ENCODE data around the gene ZNF45.
"Not testable (repeated sequence)": the region's sequence is repeated elsewhere in the genome, so short reads cannot be mapped to it uniquely, and the experiment has no call there.

ZNF45 gene

GRCh38 chr19:43934985-43935708 is at the start of gene ZNF45:
Gene ZNF45, minus strand, starts transcription at chr19:43935282. Its CDS starts 13,097 bp downstream, at chr19:43922185.
- FAIRE-seq: no peak

GRCh38 chr19:43984687-43985000 is 49.6 kb upstream of the ZNF45 start:
- FAIRE-seq: no peak

- FAIRE-seq: peak; percentile 95
These were observed 49.0 kb upstream of the ZNF45 start, which contains the start of gene ZNF155 for GRCh38 chr19:43983912-43984686. Gene ZNF155, plus strand, starts transcription at chr19:43984188. Its CDS starts 4,356 bp downstream, at chr19:43988544.

- FAIRE-seq: no peak
These were observed 48.4 kb upstream of the ZNF45 start for GRCh38 chr19:43983544-43983911.

- FAIRE-seq: no peak
These were observed 41.6 kb upstream of the ZNF45 start for GRCh38 chr19:43976732-43977131.

GRCh38 chr19:43966079-43966694 is 31.1 kb upstream of the ZNF45 start:
- FAIRE-seq: no peak

- FAIRE-seq: no peak
These were observed 25.3 kb upstream of the ZNF45 start for GRCh38 chr19:43960411-43960810.

GRCh38 chr19:43957891-43958290 is 22.8 kb upstream of the ZNF45 start:
- no peak for FAIRE-seq

GRCh38 chr19:43956827-43957226 is 21.7 kb upstream of the ZNF45 start:
- no peak for FAIRE-seq

- peak; percentile 82 for FAIRE-seq
These were observed 16.0 kb upstream of the ZNF45 start, which contains the start of gene ZNF221 for GRCh38 chr19:43950834-43951645. Gene ZNF221, plus strand, starts transcription at chr19:43951228. Its CDS starts 11,499 bp downstream, at chr19:43962727.

- not testable (repeated sequence) for FAIRE-seq
These were observed 14.7 kb upstream of the ZNF45 start for GRCh38 chr19:43949803-43950202.

- not testable (repeated sequence) for FAIRE-seq
These were observed 12.3 kb upstream of the ZNF45 start for GRCh38 chr19:43947412-43947811.

- FAIRE-seq: no peak
These were observed 6.1 kb upstream of the ZNF45 start for GRCh38 chr19:43941209-43941608.

GRCh38 chr19:43940719-43941118 is 5.6 kb upstream of the ZNF45 start:
- FAIRE-seq: no peak

- no peak for FAIRE-seq
These were observed 4.6 kb upstream of the ZNF45 start for GRCh38 chr19:43939557-43940260.

- no peak for FAIRE-seq
These were observed 1.1 kb upstream of the ZNF45 start for GRCh38 chr19:43936188-43936587.

GRCh38 chr19:43934055-43934984 is 762 bp downstream of the ZNF45 start:
- FAIRE-seq: peak; percentile 5

- FAIRE-seq: no peak
These were observed 6.3 kb downstream of the ZNF45 start for GRCh38 chr19:43928820-43929219.

- no peak for FAIRE-seq
These were observed 11.2 kb downstream of the ZNF45 start for GRCh38 chr19:43923875-43924274.

- no peak for FAIRE-seq
These were observed 21.0 kb downstream of the ZNF45 start for GRCh38 chr19:43914051-43914450.

GRCh38 chr19:43913383-43913782 is 21.7 kb downstream of the ZNF45 start:
- no peak for FAIRE-seq
